Activated naive CD4-positive, alpha-beta T cell (primary cell): ENCODE measurements around the gene LYST.
"Not testable (repeated sequence)": the region's sequence is repeated elsewhere in the genome, so short reads cannot be mapped to it uniquely, and the experiment has no call there.

Experiments
- DNase-seq, 4 experiments: peaks; one replicate each; lab custom pipeline; 2025; lab: John Stamatoyannopoulos, UW

The LYST gene

DNA sequence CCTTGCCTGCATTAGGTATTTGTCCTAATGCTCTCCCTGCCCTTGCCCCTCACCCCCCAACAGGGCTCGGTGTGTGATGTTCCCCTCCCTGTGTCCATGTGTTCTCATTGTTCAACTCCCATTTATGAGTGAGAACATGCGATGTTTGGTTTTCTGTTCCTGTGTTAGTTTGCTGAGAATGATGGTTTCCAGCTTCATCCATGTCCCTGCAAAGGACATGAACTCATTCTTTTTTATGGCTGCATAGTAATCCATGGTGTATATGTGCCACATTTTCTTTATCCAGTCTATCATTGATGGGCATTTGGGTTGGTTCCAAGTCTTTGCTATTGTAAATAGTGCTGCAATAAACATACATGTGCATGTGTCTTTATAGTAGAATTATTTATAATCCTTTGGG is 228.1 kb downstream of the LYST start:
- DNase-seq = not testable (repeated sequence)

DNA sequence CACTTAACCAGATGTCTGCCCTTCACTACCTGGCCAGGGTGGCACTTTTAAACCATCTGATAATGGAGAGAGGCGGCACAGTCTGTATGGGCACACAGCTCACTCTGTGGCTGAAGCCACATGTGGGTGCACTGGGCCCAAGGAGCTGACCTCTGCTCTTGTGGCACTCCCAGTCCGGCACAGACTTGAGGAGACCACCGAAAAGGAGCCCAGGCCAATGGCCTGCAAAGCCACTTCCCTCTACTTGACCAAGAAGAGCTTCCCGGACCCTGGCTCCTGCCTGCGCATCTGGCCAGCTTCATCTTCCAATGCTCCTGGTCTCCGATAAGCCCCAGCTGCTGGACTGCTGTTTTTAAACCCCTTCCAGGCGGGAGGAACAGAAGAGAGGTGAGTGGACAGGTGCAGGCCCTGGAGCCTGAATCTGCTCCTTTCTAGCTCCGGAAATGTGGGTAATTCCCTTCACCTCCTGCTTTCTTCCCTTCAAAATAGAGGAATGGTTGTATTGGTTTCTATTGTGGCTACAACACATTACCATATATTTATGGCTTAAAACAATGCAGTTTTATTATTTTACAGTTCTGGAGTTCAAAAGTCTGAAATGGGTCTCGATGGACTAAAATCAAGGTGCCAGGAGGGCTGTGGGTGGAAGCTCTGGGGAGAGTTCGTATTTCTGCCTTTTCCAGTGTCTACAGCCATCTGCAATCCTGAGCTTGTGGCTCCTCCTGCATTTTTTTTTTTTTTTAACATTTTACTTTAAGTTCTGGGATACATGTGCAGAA is 228.8 kb downstream of the LYST start:
- DNase-seq = no peak

DNA sequence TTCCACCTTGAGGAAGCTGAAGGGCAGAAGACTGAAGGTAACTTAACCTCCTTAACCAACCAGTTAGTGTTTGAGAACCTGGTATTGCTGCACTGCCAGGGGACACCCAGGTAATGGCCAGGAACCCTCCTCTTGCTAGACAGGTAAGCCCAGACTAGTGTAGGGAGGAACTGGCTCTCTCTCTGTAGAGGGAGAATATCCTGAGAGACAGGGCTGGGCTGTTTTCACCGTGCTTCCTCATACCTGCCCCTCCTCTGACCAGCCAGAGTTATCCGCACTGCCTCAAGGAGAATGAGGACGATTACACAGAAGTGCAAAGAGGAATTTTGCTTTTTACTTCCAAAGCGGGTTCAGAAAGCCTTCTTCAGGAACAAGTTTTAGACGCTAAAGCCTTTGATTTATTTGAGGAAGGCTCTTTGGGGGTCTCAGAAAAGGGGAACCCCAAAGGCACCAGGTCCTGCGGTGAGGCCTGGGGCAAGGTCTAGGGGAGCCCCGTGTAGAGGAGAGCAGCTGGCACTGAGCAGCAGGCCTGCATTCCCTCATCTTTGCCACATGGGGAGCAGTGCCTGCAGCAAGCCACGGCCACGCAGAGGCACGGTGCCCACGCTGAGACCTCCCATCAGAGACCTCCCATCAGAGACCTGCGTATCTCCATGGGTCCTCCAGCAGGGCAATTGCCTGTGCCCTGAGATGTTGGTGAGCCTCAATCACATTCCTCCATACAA is 230.6 kb downstream of the LYST start:
- DNase-seq = no peak

DNA sequence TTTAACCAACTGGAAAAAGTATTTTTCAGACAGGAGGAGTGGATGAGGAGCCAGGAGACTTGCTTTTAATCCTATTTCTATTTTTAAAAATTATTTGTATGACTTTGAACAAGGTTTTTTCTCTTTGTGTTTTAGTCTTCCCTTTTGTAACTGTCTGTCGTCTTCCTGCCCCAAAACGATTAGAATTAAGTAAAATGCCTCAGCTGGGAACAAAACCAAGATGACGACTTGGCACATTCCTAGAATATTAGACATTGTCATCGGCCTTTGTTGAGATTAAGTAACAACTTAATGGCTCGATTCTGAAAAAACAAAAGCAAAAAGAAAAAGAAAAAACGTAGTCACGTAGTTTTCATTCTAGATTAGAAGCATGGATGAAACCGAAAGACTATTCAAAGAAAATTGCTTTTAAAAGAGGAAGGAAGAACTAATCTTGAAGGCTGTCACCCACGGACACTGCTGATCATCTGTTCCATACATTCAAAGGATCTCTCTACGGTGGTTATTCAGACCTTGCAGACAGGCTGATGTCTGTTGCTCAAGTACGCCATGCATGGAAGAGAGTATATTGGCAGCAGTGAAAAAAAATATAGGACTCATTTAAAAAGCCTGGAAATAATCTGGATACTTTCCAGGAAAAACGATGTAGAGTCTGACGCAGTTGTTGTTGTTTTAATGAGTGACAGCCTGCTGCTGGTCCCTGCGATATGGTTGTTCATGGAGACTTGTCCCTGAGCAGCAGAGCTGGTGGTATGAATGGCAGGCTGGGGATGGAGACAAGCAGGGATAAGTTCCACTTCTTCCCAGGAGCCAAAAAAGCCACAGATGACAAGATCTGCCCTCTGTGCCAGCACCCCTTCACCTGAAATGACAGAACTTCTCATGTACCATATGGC is 234.0 kb downstream of the LYST start:
- DNase-seq = no peak

DNA sequence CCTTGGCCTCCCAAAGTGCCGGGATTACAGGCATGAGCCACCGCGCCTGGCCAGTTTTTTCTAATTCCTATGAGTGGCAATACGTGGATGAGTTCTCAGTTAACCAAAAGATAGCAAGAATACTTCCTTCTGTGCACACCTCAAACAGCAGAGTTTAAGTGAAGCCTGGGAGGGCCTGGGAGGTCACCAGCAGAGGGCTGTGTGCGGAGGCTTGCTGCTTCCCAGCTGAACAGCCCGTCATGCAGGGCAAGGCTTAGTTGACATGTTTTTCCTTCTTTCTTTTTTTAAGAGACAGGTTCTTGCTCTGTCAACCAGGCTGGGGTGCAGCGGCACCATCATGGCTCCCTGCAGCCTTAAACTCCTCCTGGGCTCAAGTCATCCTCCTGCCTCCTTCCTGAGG is 234.9 kb downstream of the LYST start:
- DNase-seq = no peak

DNA sequence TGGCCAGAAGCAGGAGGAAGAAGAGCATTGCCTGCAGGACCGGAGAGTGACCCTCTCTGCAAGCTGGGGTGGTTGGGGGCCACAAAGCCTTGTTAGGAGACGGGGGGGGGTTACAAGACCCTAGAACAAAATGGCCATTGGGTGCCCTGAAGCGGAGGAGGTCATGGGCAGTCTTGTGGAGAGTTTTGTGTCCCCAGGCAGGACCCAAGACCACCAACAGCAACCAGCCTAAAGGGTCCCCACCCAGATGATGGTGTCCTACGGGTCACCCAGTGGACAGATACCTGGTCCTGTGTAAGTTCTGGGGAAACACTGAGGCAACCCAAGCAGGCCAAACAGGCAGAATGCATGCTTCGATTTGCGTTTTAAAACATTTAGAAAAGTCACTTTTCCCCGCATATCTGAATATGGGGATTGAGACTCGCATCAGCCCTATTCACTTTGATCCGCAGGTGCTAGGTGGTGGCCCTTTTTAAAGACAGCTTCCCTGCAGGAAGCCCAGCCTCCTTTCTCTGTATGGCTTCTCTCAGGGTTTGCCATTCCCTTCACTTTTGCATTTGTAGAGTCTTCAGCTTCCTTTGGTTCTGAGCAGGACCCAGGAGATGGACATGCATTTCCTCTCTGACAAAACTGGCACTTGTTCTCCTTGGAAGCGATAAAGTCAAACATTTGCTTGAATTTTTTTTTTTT is 238.2 kb downstream of the LYST start:
- no peak for DNase-seq

DNA sequence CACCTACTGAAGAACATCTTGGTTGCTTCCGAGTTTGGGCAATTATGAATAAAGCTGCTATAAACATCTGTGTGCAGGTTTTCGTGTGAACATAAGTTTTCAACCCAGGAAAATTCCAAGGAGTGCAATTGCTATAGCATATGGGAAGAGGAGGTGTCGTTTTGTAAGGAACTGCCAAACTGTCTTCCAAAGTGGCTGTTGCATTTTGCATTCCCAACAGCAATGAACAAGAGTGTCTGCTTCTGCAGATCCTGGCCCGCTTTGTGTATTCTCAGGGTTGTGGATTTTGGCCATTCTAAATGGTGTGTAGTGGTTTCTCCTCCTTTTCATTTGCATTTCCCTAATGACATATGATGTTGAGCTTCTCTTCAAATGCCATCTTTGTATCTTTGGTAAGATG is 240.9 kb downstream of the LYST start:
- no peak for DNase-seq

DNA sequence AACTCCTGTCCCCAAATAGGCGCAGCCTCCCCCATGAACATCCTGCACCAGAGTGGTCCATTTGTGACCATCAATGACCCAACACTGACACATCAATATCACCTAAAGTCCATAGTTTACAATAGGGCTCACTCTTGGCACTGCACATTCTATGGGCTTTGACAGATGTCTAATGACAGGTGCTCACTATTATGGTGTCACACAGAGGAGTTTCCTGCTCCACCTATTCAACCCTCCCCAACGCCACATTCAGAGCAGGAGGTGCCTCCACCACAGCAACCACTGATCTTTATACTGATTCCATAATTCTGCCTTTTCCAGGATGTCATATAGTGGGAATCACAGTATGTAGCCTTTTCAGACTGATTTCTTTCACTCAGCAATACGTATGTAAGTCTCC is 241.4 kb downstream of the LYST start:
- no peak for DNase-seq

DNA sequence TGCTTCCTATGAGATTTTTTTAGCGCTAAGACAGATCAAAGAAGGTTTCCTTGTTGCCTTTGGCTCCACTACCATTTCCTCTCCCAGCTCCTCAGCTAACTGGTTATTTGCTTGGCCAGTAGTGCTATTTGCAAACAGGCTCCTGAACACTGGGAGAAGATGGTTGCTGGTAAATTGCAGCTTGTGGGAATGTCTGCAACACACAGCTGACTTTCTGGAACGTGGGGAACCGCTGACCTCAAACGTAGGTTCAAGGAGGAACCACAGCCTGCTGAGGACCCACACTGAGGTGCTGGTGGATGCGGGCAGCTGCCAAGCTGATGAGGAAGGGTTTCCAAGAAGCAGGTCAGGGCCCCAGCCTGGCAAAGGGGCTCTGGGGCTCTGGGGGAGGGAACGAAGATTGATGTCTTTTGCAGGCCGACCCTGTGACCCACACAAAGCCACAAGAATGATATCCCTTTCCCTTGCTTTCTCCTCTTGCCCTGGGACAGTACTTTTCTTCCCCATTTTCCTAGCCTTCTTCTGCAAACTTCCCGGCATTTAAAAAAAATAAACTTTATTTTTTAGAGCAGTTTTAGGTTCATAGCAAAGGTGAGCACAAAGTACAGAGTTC is 241.9 kb downstream of the LYST start:
- DNase-seq = no peak

DNA sequence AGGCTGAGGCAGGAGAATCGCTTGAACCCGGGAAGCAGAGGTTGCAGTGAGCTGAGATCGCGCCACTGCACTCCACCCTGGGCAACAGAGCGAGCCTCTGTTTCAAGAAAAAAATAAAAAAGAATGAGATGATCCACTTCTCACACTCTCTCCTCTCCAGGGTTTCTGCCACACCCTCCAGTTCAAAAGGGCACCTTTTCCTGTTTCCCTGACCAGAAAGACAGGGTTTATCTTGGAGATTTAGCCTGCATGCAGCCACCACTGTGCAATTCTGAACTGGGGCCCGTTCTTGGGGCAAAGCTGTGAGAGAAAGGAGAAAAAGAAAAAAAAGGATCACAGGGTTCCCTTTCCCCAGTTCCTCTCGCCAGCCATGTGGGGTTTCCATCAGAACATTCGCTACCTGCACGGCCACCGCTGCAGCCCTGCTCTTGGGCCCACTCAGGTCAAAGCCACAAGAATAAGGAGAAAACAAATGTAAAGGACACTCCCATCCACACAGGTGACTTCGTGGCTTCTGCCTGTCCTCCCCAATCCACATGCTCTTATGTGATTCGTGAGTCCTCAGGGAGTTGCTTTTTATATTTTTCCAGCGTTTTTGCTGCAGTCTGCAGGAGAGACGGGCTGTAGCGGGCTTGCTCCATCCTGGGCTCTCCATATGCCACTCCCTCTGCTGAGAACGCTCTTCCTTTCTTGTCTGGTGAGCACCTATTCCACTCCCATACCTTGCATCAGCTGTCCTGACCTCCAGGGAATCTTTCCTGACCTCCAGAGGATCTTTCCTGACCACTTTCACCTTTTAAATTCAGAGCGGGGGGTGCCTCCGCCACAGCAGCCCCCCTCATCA is 243.5 kb downstream of the LYST start:
- no peak for DNase-seq

DNA sequence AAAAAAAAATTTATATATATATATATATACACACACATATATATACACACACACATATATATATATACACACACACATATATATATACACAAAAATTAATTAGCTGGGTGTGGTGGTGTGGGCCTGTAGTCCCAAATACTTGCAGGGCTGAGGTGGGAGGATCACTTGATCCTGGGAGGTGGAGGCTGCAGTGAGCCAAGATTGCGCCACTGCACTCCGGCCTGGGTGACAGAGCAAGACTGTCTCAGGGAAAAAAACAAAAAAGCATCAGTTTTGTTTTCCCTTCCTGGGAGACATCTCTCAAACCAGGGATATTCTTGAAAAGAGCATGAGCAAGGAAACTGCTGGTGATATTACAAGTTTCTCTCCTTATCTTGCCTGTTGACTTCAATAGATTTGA is 247.6 kb downstream of the LYST start:
- DNase-seq = not testable (repeated sequence)

DNA sequence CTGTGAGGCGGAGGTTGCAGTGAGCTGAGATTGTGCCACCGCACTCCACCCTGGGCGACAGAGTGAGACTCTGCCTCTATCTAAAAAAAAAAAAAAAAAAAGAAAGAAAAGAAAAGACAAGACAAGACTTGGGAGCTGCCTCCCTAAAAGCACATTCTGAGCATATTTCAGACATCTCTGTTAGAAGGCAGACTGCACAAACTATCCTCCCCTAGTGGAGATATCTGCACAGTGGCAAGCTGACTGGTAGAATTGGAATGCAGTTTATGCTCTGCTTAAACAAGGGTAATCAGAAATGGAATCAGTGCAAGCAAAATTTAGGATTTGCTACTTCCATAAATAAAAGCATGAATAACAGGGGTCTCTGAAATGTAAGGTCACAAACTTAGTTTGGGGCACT is 248.9 kb downstream of the LYST start:
- DNase-seq = no peak

DNA sequence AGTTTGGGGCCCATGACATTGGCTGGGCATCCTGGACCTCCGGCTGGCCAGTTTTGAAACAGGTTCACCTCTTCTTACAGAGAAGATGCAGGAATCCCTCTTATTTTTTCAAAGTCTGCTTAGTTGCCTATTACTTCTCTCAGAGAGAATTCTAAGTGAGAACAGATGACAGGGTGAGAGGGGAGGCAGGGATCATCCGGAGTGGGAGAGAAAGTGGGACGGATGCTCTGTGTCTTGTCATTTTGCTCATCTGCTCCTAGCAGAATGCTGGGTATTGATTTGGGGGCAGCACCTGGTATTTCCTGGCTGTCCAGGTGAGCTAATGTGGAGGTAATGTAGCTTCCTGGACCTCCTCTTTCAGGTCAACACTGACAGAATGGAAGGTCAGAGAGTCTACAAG is 249.6 kb downstream of the LYST start:
- no peak for DNase-seq

DNA sequence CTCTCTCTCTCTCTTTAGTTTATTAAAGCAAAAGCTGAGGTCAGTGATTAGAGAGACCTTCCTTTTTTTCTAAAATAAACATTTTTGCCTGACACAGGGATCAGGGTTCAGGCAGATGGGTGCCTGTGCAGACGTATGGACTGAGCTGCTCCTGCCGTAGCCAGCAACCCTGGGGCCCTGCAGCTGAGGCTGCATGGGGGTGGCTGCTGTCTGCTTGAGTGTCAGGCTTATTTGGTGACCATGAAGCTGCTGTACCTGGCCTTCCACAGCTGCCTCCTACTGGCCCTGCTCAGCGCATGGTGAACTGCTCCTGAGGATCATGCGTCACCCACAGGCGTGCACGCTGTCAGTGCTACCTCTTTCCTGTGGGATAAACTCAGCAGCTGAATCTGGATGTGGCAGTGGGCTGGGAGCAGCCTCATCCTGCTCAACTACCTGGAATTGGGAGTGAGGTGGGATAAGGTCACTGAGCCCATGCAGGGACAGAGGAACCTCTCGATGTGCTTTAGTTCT is 252.2 kb downstream of the LYST start:
- DNase-seq = no peak

DNA sequence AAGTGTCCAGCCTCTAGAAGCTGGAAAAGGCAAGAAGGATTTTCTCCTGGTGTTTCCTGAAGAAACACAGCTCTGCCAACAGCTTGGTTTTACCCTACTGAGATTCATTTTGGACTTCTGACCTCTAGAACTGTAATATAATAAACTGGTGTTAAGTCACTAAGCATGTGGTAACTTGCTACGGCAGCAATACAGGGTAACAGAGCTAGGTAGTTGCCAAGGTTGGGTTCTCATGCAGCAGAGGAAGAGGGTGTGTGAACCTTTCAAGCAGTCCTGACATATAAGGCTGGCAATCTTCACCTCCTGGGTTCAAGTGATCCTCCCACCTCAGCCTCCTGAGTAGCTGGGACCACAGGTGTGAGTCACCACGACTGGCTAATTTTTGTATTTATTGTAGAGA is 253.1 kb downstream of the LYST start:
- DNase-seq = no peak

DNA sequence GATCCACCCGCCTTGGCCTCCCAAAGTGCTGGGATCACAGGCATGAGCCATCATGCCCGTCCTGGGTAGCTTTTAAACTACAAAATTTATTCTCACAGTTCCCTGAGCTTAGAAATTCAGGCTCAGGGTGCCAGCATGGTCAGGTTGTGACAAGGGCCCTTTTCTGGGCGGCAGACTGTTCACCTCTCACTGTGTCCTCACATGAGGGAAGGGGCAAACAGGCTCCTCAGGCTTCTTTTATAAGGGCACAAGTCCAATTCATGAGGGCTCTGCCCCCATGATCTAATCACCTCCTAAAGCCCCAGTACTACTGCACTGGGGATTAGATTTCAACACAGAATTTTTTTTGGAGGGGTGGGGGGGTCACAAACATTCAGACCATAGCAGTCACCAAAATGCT is 253.9 kb downstream of the LYST start:
- no peak for DNase-seq
